Measurements from ENCODE around the gene CELF4.

DNA sequence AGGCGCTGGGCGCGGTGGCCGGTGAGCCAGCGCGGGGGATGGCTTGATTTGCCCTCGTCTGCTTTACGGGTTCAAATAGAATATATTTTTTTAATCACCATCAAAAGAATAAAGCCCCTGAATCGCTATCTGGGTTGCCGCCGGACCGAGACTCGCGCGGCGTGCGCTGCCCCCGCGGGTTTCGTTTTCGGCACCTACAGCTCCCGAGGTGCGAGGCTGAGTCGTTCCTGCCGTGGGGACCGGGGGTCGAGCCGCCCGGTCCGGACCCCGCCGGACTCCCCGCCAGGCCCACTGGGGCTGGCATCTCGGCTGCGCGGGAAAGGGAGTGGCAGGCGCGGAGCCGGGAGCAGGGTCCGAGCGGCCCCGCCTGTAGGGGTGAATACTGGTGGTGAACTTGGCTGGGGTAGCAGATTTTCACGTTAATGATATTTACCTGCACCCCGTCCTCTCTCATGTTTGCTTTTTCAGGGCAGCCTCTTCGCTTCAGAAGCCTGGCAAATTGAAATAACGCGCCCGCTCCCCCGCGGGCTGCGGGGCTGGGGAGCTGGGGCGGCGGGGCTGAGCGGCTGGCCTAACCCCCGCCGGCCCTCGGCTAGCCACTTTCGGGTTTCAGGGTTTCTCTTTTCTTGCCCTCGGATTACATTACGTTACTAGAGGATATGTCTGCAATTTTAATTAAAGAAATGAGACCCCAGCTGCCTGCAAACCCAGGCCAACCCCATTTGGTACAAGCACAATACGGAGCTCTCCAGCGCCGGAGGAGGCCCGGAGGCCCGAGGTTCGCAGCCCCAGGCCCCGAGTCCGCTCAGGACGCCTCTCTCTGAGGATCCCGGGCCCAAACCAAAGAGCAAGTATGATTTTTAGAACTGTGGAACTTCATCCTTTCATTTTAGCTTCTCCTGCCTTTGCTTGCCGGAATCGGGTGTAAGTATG lies 1.7 kb upstream of the CELF4 start:
- TF ChIP-seq, protein P1, sequence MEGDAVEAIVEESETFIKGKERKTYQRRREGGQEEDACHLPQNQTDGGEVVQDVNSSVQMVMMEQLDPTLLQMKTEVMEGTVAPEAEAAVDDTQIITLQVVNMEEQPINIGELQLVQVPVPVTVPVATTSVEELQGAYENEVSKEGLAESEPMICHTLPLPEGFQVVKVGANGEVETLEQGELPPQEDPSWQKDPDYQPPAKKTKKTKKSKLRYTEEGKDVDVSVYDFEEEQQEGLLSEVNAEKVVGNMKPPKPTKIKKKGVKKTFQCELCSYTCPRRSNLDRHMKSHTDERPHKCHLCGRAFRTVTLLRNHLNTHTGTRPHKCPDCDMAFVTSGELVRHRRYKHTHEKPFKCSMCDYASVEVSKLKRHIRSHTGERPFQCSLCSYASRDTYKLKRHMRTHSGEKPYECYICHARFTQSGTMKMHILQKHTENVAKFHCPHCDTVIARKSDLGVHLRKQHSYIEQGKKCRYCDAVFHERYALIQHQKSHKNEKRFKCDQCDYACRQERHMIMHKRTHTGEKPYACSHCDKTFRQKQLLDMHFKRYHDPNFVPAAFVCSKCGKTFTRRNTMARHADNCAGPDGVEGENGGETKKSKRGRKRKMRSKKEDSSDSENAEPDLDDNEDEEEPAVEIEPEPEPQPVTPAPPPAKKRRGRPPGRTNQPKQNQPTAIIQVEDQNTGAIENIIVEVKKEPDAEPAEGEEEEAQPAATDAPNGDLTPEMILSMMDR (conservative IDR thresholded peaks at IDR 0.05 in 1 of 2, IDR thresholded peaks at IDR 0.05 in 1 of 2; ENCODE audit: low read depth in 1 of 2, low read length in 2 of 2), result no peak
- TF ChIP-seq EZH2 (IDR thresholded peaks at IDR 0.05; ENCODE audit: low read length, missing control alignments), result peak; percentile 81
